ENCODE data around the gene ZC3H4.

ZC3H4 gene

GRCh38 chr19:47022140-47022536 lies 91.4 kb downstream of the ZC3H4 start:
- peaks cover 31 to 76% (median 50%) of the 10 kb centered on the region in 3 experiments for H3K27me3 ChIP-seq (ENCODE audit: control insufficient read depth in 3 of 3, insufficient read depth in 3 of 3, low read depth in 1 of 3, low read length in 3 of 3)
- no peak overlapping the region for H4K8ac ChIP-seq (ENCODE audit: low read depth, low read length)
- no peak overlapping the region for H2AFZ ChIP-seq (ENCODE audit: low read length)
- H2BK120ac ChIP-seq (ENCODE audit: low read depth, low read length): no peak overlapping the region
- no peak overlapping the region for H3K23ac ChIP-seq (ENCODE audit: low read depth, low read length, poor library complexity)
- H2BK12ac ChIP-seq (ENCODE audit: low read length): no peak overlapping the region
- H3K36me3 ChIP-seq (replicated peaks in 1 of 2; ENCODE audit: control insufficient read depth in 2 of 2, insufficient read depth in 2 of 2, low read length in 2 of 2): no peaks in the 10 kb centered on the region
- H3K4me3 ChIP-seq (ENCODE audit: low read length in 2 of 2): no peak overlapping the region
- peak overlapping the region; percentile 50 for H2AK5ac ChIP-seq (ENCODE audit: low read depth, low read length)
- H3K4ac ChIP-seq (ENCODE audit: low read length): no peak overlapping the region
- no CpG with 5 or more reads among the region's 14 CpGs for WGBS, 2 donors (ENCODE audit: extremely low coverage in 2 of 2, insufficient read length in 2 of 2, insufficient replicate concordance in 1 of 2)
- H2BK5ac ChIP-seq (ENCODE audit: low read length): no peak overlapping the region
- no peak overlapping the region for H3K27ac ChIP-seq (replicated peaks; ENCODE audit: low read length)
- peaks cover 11 to 18% of the 10 kb centered on the region in 2 donors for H3K4me1 ChIP-seq (ENCODE audit: control insufficient read depth in 2 of 2, insufficient read depth in 1 of 2, low read depth in 1 of 2, low read length in 2 of 2)
- no peaks in the 10 kb centered on the region for H3K79me1 ChIP-seq (ENCODE audit: low read depth, low read length)
- no peak overlapping the region for H3K9ac ChIP-seq (ENCODE audit: low read depth, low read length, poor library complexity)
- no peak overlapping the region for H3K14ac ChIP-seq (ENCODE audit: low read length)
- H4K91ac ChIP-seq (ENCODE audit: low read depth, low read length, poor library complexity): no peak overlapping the region
- H3K18ac ChIP-seq (ENCODE audit: low read length): peak overlapping the region; percentile 31
- no peak for DNase-seq (ENCODE audit: low spot score)
- no peak overlapping the region for H3K4me2 ChIP-seq (ENCODE audit: insufficient read depth, low read length, poor library complexity, severe bottlenecking)
- H2BK15ac ChIP-seq (ENCODE audit: low read length): no peak overlapping the region
- no peaks in the 10 kb centered on the region for H3K9me3 ChIP-seq (replicated peaks in 1 of 2; ENCODE audit: control insufficient read depth in 2 of 2, insufficient read depth in 1 of 2, low read depth in 1 of 2, low read length in 2 of 2)

- Histone ChIP-seq H2AK5ac (ENCODE audit: low read depth, low read length) (no peak overlapping the region), H2BK120ac (ENCODE audit: low read depth, low read length) (no peak overlapping the region), H2AFZ (ENCODE audit: low read length) (peak overlapping the region; percentile 90), H3K4me3 (ENCODE audit: low read length in 2 of 2) (no peak overlapping the region), H4K91ac (ENCODE audit: low read depth, low read length, poor library complexity) (no peak overlapping the region), H2BK15ac (ENCODE audit: low read length) (no peak overlapping the region), H3K4me2 (ENCODE audit: insufficient read depth, low read length, poor library complexity, severe bottlenecking) (peak overlapping the region; percentile 91), H3K9me3 (replicated peaks in 1 of 2; ENCODE audit: control insufficient read depth in 2 of 2, insufficient read depth in 1 of 2, low read depth in 1 of 2, low read length in 2 of 2) (no peaks in the 10 kb centered on the region), H3K79me1 (ENCODE audit: low read depth, low read length) (no peaks in the 10 kb centered on the region), H3K23ac (ENCODE audit: low read depth, low read length, poor library complexity) (no peak overlapping the region), H3K9ac (ENCODE audit: low read depth, low read length, poor library complexity) (no peak overlapping the region), H2BK5ac (ENCODE audit: low read length) (no peak overlapping the region), H3K36me3 (replicated peaks in 1 of 2; ENCODE audit: control insufficient read depth in 2 of 2, insufficient read depth in 2 of 2, low read length in 2 of 2) (no peaks in the 10 kb centered on the region), H3K27ac (replicated peaks; ENCODE audit: low read length) (no peak overlapping the region), H3K14ac (ENCODE audit: low read length) (peak overlapping the region; percentile 31), H2BK12ac (ENCODE audit: low read length) (peak overlapping the region; percentile 16), H3K27me3 (ENCODE audit: control insufficient read depth in 3 of 3, insufficient read depth in 3 of 3, low read depth in 1 of 3, low read length in 3 of 3) (peaks cover 31 to 74% (median 50%) of the 10 kb centered on the region in 3 experiments), H3K18ac (ENCODE audit: low read length) (peak overlapping the region; percentile 72), H3K4ac (ENCODE audit: low read length) (no peak overlapping the region), H3K4me1 (ENCODE audit: control insufficient read depth in 2 of 2, insufficient read depth in 1 of 2, low read depth in 1 of 2, low read length in 2 of 2) (peaks cover 11 to 18% of the 10 kb centered on the region in 2 donors), H4K8ac (ENCODE audit: low read depth, low read length) (no peak overlapping the region)
- DNase-seq (ENCODE audit: low spot score): no peak
- WGBS, 2 donors (ENCODE audit: extremely low coverage in 2 of 2, insufficient read length in 2 of 2, insufficient replicate concordance in 1 of 2): no CpG with 5 or more reads among the region's 50 CpGs
These were observed 91.9 kb downstream of the ZC3H4 start for GRCh38 chr19:47021536-47022139.

- Histone ChIP-seq H3K23ac (ENCODE audit: low read depth, low read length, poor library complexity) (no peak overlapping the region), H3K27ac (replicated peaks; ENCODE audit: low read length) (no peak overlapping the region), H2BK5ac (ENCODE audit: low read length) (no peak overlapping the region), H3K14ac (ENCODE audit: low read length) (no peak overlapping the region), H3K27me3 (ENCODE audit: control insufficient read depth in 3 of 3, insufficient read depth in 3 of 3, low read depth in 1 of 3, low read length in 3 of 3) (peaks cover 31 to 70% (median 50%) of the 10 kb centered on the region in 3 experiments), H2AK5ac (ENCODE audit: low read depth, low read length) (peak overlapping the region; percentile 88), H3K4ac (ENCODE audit: low read length) (no peak overlapping the region), H3K36me3 (replicated peaks in 1 of 2; ENCODE audit: control insufficient read depth in 2 of 2, insufficient read depth in 2 of 2, low read length in 2 of 2) (no peaks in the 10 kb centered on the region), H3K4me3 (ENCODE audit: low read length in 2 of 2) (peak overlapping the region; percentile 25 to 68), H3K4me2 (ENCODE audit: insufficient read depth, low read length, poor library complexity, severe bottlenecking) (peak overlapping the region; percentile 91), H3K4me1 (ENCODE audit: control insufficient read depth in 2 of 2, insufficient read depth in 1 of 2, low read depth in 1 of 2, low read length in 2 of 2) (peaks cover 11 to 18% of the 10 kb centered on the region in 2 donors), H3K9me3 (replicated peaks in 1 of 2; ENCODE audit: control insufficient read depth in 2 of 2, insufficient read depth in 1 of 2, low read depth in 1 of 2, low read length in 2 of 2) (no peaks in the 10 kb centered on the region), H4K8ac (ENCODE audit: low read depth, low read length) (no peak overlapping the region), H3K18ac (ENCODE audit: low read length) (peak overlapping the region; percentile 15), H2BK15ac (ENCODE audit: low read length) (no peak overlapping the region), H4K91ac (ENCODE audit: low read depth, low read length, poor library complexity) (no peak overlapping the region), H2AFZ (ENCODE audit: low read length) (peak overlapping the region; percentile 90), H2BK120ac (ENCODE audit: low read depth, low read length) (no peak overlapping the region), H3K79me1 (ENCODE audit: low read depth, low read length) (no peaks in the 10 kb centered on the region), H3K9ac (ENCODE audit: low read depth, low read length, poor library complexity) (no peak overlapping the region), H2BK12ac (ENCODE audit: low read length) (no peak overlapping the region)
- no CpG with 5 or more reads among the region's 37 CpGs for WGBS, 2 donors (ENCODE audit: extremely low coverage in 2 of 2, insufficient read length in 2 of 2, insufficient replicate concordance in 1 of 2)
- DNase-seq (ENCODE audit: low spot score): no peak
These were observed 92.5 kb downstream of the ZC3H4 start for GRCh38 chr19:47020992-47021496.

- whole genome bisulfite sequencing, 2 donors (ENCODE audit: extremely low coverage in 2 of 2, insufficient read length in 2 of 2, insufficient replicate concordance in 1 of 2): no CpG with 5 or more reads among the region's 62 CpGs
- H2AFZ ChIP-seq (ENCODE audit: low read length): peak overlapping the region; percentile 90
These were observed 93.3 kb downstream of the ZC3H4 start for GRCh38 chr19:47020132-47020805.

More at GRCh38 chr19:47020132-47020805, 93.3 kb downstream of the ZC3H4 start:
- no peak overlapping the region for H3K4ac ChIP-seq (ENCODE audit: low read length)
- peak overlapping the region; percentile 88 for H2AK5ac ChIP-seq (ENCODE audit: low read depth, low read length)
- peak overlapping the region; percentile 17 for H4K8ac ChIP-seq (ENCODE audit: low read depth, low read length)
- no peak overlapping the region for H3K27ac ChIP-seq (replicated peaks; ENCODE audit: low read length)
- H3K18ac ChIP-seq (ENCODE audit: low read length): peak overlapping the region; percentile 87
- no peak overlapping the region for H3K14ac ChIP-seq (ENCODE audit: low read length)
- H3K27me3 ChIP-seq (ENCODE audit: control insufficient read depth in 3 of 3, insufficient read depth in 3 of 3, low read depth in 1 of 3, low read length in 3 of 3): peaks cover 31 to 65% (median 50%) of the 10 kb centered on the region in 3 experiments
- no peak overlapping the region for H2BK5ac ChIP-seq (ENCODE audit: low read length)
- peaks cover 11 to 18% of the 10 kb centered on the region in 2 donors for H3K4me1 ChIP-seq (ENCODE audit: control insufficient read depth in 2 of 2, insufficient read depth in 1 of 2, low read depth in 1 of 2, low read length in 2 of 2)
- no peak for DNase-seq (ENCODE audit: low spot score)
- no peak overlapping the region for H3K9ac ChIP-seq (ENCODE audit: low read depth, low read length, poor library complexity)
- H3K23ac ChIP-seq (ENCODE audit: low read depth, low read length, poor library complexity): no peak overlapping the region
- H3K79me1 ChIP-seq (ENCODE audit: low read depth, low read length): no peaks in the 10 kb centered on the region
- H3K4me3 ChIP-seq (ENCODE audit: low read length in 2 of 2): peak overlapping the region; percentile 22 to 63
- no peak overlapping the region for H2BK120ac ChIP-seq (ENCODE audit: low read depth, low read length)
- peak overlapping the region; percentile 91 for H3K4me2 ChIP-seq (ENCODE audit: insufficient read depth, low read length, poor library complexity, severe bottlenecking)
- no peaks in the 10 kb centered on the region for H3K9me3 ChIP-seq (replicated peaks in 1 of 2; ENCODE audit: control insufficient read depth in 2 of 2, insufficient read depth in 1 of 2, low read depth in 1 of 2, low read length in 2 of 2)
- H3K36me3 ChIP-seq (replicated peaks in 1 of 2; ENCODE audit: control insufficient read depth in 2 of 2, insufficient read depth in 2 of 2, low read length in 2 of 2): no peaks in the 10 kb centered on the region
- H4K91ac ChIP-seq (ENCODE audit: low read depth, low read length, poor library complexity): no peak overlapping the region
- peak overlapping the region; percentile 55 for H2BK15ac ChIP-seq (ENCODE audit: low read length)
- H2BK12ac ChIP-seq (ENCODE audit: low read length): peak overlapping the region; percentile 58

All from neuronal stem cell (in vitro differentiated cells).